GM12878 (cell line): ENCODE data around the gene SULT6B1. TPM values are rescaled to one million over a fixed set of nuclear protein-coding genes. Genes with fewer than 3 reads are reported as not detected.

Experiments
- ATAC-seq: fragments of 200-7000 bp; cut with Tn5 transposase; 3 replicates; pipeline ENCODE4 v1.9.1; 2020; ENCODE audit warnings: mild to moderate bottlenecking, moderate library complexity
- BruUV-seq: library from RNA; stranded (reverse); fragments of 400-500 nt; replicated peaks from 2 replicates; lab custom pipeline; 2021; lab: Mats Ljungman, UMichigan
- CTCF ChIA-PET: fragments of 300-600 bp; sonication (Branson Sonifier 250); formaldehyde crosslinking; extraction: SDS; loops from one replicate; lab custom pipeline; 2021; ENCODE audit warnings: inconsistent platforms; lab: Yijun Ruan, JAX
- POLR2A ChIA-PET: fragments of 350-600 bp; formaldehyde crosslinking; extraction: SDS; loops from one replicate; lab custom pipeline; 2021; ENCODE audit warnings: inconsistent platforms; lab: Charles Lee
- RAD21 ChIA-PET: fragments of 300-600 bp; sonication (Branson Sonifier 250); formaldehyde crosslinking; loops from one replicate; lab custom pipeline; 2023; ENCODE audit warnings: antibody characterized with exemption; ENCODE audit not compliant: unreplicated experiment; lab: Charles Lee
- SMC1A ChIA-PET: fragments of 300-600 bp; sonication (Branson Sonifier 250); formaldehyde crosslinking; loops from one replicate; lab custom pipeline; 2023; ENCODE audit not compliant: unreplicated experiment, uncharacterized antibody; lab: Charles Lee
- DNase-seq: peaks from one replicate; pipeline ENCODE4 v3.0.0-alpha.2; 2011; ENCODE audit warnings: low read depth, low spot score
- FAIRE-seq: peaks from 3 replicates; lab custom pipeline; 2011; peaks lifted over from hg19 to GRCh38; lab: Jason Lieb, UNC
- H2AFZ ChIP-seq: 2 replicates; pipeline ENCODE4 v1.6.0; 2011; ENCODE audit warnings: low read depth, low read length, control low read depth; ENCODE audit not compliant: control insufficient read depth
- H3K27ac ChIP-seq: 2 replicates; pipeline ENCODE4 v1.5.1; 2011; ENCODE audit warnings: control low read depth; ENCODE audit not compliant: control insufficient read depth, insufficient read depth
- H3K27me3 ChIP-seq, 2 experiments: replicated peaks in 1 of 2; 2 replicates each; pipeline versions ENCODE4 v1.6.0 to v1.6.1; 2011; ENCODE audit warnings: low read length in 1 of 2; ENCODE audit not compliant: control insufficient read depth in 2 of 2, insufficient read depth in 2 of 2
- H3K36me3 ChIP-seq, 2 experiments: 2 replicates each; pipeline ENCODE4 v1.5.1; 2011; ENCODE audit warnings: low read length in 1 of 2; ENCODE audit not compliant: control insufficient read depth in 2 of 2, insufficient read depth in 2 of 2
- H3K4me1 ChIP-seq: 2 replicates; pipeline ENCODE4 v1.6.1; 2011; ENCODE audit warnings: mild to moderate bottlenecking, low read length, moderate library complexity, mixed read lengths; ENCODE audit not compliant: control insufficient read depth, insufficient read depth
- H3K4me2 ChIP-seq: 2 replicates; pipeline ENCODE4 v1.6.0; 2011; ENCODE audit warnings: control low read depth; ENCODE audit not compliant: control insufficient read depth, insufficient read depth
- H3K4me3 ChIP-seq: fragments of 200-600 bp; sonication (generic); 2 replicates; pipeline ENCODE4 v1.5.1; 2016
- H3K79me2 ChIP-seq: 2 replicates; pipeline ENCODE4 v1.6.0; 2011; ENCODE audit warnings: low read length; ENCODE audit not compliant: control insufficient read depth, insufficient read depth
- H3K9ac ChIP-seq: 2 replicates; pipeline ENCODE4 v1.8.0; 2011; ENCODE audit warnings: low read length, control low read depth, mixed read lengths; ENCODE audit not compliant: control insufficient read depth, insufficient read depth
- H3K9me3 ChIP-seq: replicated peaks from 3 replicates; pipeline ENCODE4 v1.5.1; 2011; ENCODE audit warnings: mild to moderate bottlenecking, low read length; ENCODE audit not compliant: control insufficient read depth, insufficient read depth
- H4K20me1 ChIP-seq: 2 replicates; pipeline ENCODE4 v1.6.0; 2011; ENCODE audit not compliant: control insufficient read depth, insufficient read depth
- BRCA1 ChIP-seq: IDR thresholded peaks from 2 replicates; pipeline ENCODE4 v1.6.1; 2011; ENCODE audit warnings: low read depth, low read length, improper control_type of control experiment
- CHD2 ChIP-seq: IDR thresholded peaks from 2 replicates; pipeline ENCODE4 v1.6.1; 2011; ENCODE audit warnings: low read depth, low read length, improper control_type of control experiment, borderline replicate concordance
- CREM ChIP-seq: IDR thresholded peaks from 2 replicates; pipeline ENCODE4 v1.6.1; 2014; ENCODE audit warnings: antibody characterized with exemption, low read depth
- FOXK2 ChIP-seq: fragments of 450-650 bp; IDR thresholded peaks from 2 replicates; pipeline ENCODE4 v1.6.1; 2017; ENCODE audit warnings: mild to moderate bottlenecking, moderate library complexity
- KAT2A ChIP-seq: conservative IDR thresholded peaks from 2 replicates; pipeline ENCODE4 v1.6.1; 2011; ENCODE audit warnings: low read depth, low read length; ENCODE audit not compliant: control insufficient read depth
- NBN ChIP-seq: fragments of 450-650 bp; IDR thresholded peaks from 2 replicates; pipeline ENCODE4 v1.6.1; 2016
- NFIC ChIP-seq: IDR thresholded peaks from 2 replicates; pipeline ENCODE4 v1.6.1; 2012; ENCODE audit warnings: low read depth, mild to moderate bottlenecking, inconsistent platforms, low read length, moderate library complexity
- RB1 ChIP-seq: fragments of 450-650 bp; formaldehyde crosslinking; IDR thresholded peaks from 2 replicates; pipeline ENCODE4 v1.6.1; 2017; ENCODE audit warnings: mild to moderate bottlenecking, borderline replicate concordance
- TAF1 ChIP-seq: IDR thresholded peaks from 2 replicates; pipeline ENCODE4 v1.6.1; 2011; ENCODE audit warnings: mild to moderate bottlenecking, low read depth, low read length, borderline replicate concordance
- TARDBP ChIP-seq: IDR thresholded peaks from 2 replicates; pipeline ENCODE4 v1.6.1; 2016; ENCODE audit warnings: borderline replicate concordance
- YBX1 ChIP-seq: fragments of 450-650 bp; IDR thresholded peaks from 2 replicates; pipeline ENCODE4 v1.6.1; 2016; ENCODE audit warnings: antibody characterized with exemption
- ZNF274 ChIP-seq: IDR thresholded peaks from one replicate; pipeline ENCODE4 v1.8.0; 2011; ENCODE audit not compliant: insufficient read length, insufficient read depth
- WGBS: methylation state at CpG from one replicate; pipeline ENCODE4 v1.1.6; 2016; ENCODE audit warnings: low lambda C conversion rate; ENCODE audit not compliant: insufficient replicate concordance, insufficient coverage; ENCODE audit errors: missing lambda C conversion rate; 5-methylcytosine and 5-hydroxymethylcytosine counted together
- in situ Hi-C: fragments of 300-500 bp; cut with MboI; formaldehyde crosslinking; loops from 9 replicates; pipeline ENCODE4 v1.14.3; 2018; ENCODE audit warnings: mixed read lengths
- intact Hi-C: fragments of 100-400 bp; cut with micrococcal nuclease; formaldehyde crosslinking; loops from one replicate; pipeline ENCODE4 v1.14.2; 2022; ENCODE audit not compliant: unreplicated experiment
- polyA plus RNA-seq, 11 experiments: library from polyadenylated mRNA; depleted of rRNA in 4 of 11; unstranded in 6 of 11; stranded (reverse) in 5 of 11; fragments of >200 nt; fragmentation: Nextera tagmentation in 4 of 11; fragmentation: Illumina TruSeq in 1 of 11; extraction: Ambion mirVana in 4 of 11; extraction: Trizol in 1 of 11; gene quantifications; 1 replicate in 1 of 11; 2 replicates in 10 of 11; pipeline versions ENCODE4 v1.2.1 to v1.2.3, GENCODE V29; 2011 to 2016; ENCODE audit warnings: inconsistent platforms in 2 of 11, missing spikeins in 2 of 11, low read depth in 1 of 11
- total RNA-seq, 4 experiments: library from RNA; depleted of rRNA in 3 of 4; stranded (reverse); fragments of >200 nt in 3 of 4; fragmentation: Illumina TruSeq in 1 of 4; extraction: Trizol in 1 of 4; gene quantifications; 2 replicates each; pipeline versions ENCODE4 v1.2.1 to v1.2.3, GENCODE V29; 2013 to 2021
- TF ChIP-seq, protein P1 (sequence below): fragments of 450-650 bp; IDR thresholded peaks from 2 replicates; pipeline ENCODE4 v1.6.1; 2017; ENCODE audit warnings: antibody characterized with exemption, mild to moderate bottlenecking, moderate library complexity
- TF ChIP-seq, protein P2 (sequence below): fragments of 450-650 bp; IDR thresholded peaks from 2 replicates; pipeline ENCODE4 v1.6.1; 2017; ENCODE audit warnings: low read depth, mild to moderate bottlenecking, moderate library complexity
- TF ChIP-seq, protein P3 (sequence below): fragments of 450-650 bp; IDR thresholded peaks from 2 replicates; pipeline ENCODE4 v1.6.1; 2016; ENCODE audit warnings: mild to moderate bottlenecking

Gene SULT6B1
- total and polyA plus RNA-seq, 10 of the 15 experiments (the other 5 are each of a cell fraction or from before 2014, with no cell fraction given), result not detected

DNA sequence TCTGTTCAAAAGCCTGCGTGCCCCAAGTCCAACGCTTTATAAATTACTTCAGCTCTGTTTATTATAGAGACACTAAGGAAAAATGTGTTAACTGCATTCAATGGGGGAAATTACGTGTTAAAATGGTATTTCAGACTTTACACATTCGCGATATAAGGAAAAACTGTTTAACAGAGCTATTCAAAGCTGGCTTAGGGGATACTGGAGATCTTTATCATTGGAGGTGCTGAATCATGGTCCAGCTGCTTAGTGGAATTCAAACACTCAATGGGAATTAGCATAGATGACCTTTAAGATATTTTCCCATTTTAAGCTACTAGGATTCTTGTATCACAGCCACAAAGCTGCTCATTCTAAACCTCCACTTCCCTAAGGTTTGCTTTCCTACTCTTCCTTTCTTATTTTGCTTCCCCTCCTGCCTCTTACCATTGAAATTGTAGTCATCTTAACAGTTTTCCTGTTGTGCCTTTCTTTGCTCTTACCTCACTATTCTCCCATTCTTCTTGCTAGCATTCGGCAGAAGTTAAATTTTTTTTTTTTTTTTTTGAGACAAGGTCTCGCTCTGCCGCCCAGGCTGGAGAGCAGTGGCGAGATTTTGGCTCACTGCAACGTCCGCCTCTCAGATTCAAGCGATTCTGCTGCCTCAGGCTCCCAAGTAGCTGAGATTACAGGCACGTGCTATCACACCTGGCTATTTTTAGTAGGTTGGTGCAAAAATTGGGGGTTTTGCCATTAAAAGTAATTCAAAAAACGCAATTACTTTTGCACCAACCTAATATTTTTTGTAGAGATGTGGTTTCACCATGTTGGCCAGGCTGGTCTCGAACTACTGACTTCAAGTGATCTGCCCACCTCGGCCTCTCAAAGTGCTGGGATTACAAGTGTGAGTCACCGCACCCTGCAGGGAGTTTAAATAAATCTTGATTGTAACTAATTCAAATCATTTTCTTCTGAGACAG is 6.5 kb downstream of the SULT6B1 start (continued):
- TF ChIP-seq YBX1 (no peak), TAF1 (no peak)

DNA sequence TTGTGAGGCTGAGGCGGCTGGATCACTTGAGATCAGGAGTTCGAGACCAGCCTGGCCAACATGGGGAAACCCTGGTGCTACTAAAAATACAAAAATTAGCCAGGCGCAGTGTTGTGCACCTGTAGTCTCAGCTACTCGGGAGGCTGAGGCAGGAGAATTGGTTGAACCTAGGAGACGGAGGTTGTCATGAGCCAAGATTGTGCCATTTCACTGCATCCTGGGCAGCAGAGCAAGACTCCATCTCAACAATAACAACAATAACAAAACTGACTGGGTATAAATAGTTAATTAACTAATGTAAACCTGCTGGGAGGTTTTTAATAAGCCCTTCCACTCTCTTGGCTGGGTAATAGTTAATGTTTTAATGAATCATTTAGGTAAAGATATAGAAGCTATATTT is 7.8 kb downstream of the SULT6B1 start:
- H4K20me1 ChIP-seq, result no peaks in the 10 kb centered on the region
- RAD21 ChIA-PET, result no interaction called here
- in situ Hi-C loops (no loop called here), intact Hi-C loops (no loop called here)
- H3K36me3 ChIP-seq, result no peaks in the 10 kb centered on the region
- no TSS peak for BruUV-seq
- no peak overlapping the region for H3K9ac ChIP-seq
- 76% methylated on average over 5 of the region's 5 CpGs for WGBS
- H2AFZ ChIP-seq, result no peak overlapping the region
- ATAC-seq (no peak), FAIRE-seq (no peak), DNase-seq (no peak)
- POLR2A ChIA-PET, result no interaction called here
- no peaks in the 10 kb centered on the region for H3K79me2 ChIP-seq
- H3K27me3 ChIP-seq, result no peaks in the 10 kb centered on the region
- H3K4me1 ChIP-seq, result no peaks in the 10 kb centered on the region; the same call in 1 of the 2 replicates
- H3K9me3 ChIP-seq, result no peaks in the 10 kb centered on the region
- CTCF ChIA-PET, result interaction anchor here (0.8 to 3.8 kb wide), 3 partner anchors 12 to 84 kb away, joined by 3 to 23 read pairs (median 3); no protein-coding TSS in a partner anchor
- no peak overlapping the region for H3K4me3 ChIP-seq
- SMC1A ChIA-PET, result interaction anchor here (0.6 to 1.5 kb wide), 2 partner anchors 17 to 23 kb away, joined by 3 to 4 read pairs; no protein-coding TSS in a partner anchor
- no peak overlapping the region for H3K4me2 ChIP-seq
- TF ChIP-seq NBN (no peak), ZNF274 (no peak), RB1 (no peak), FOXK2 (no peak), KAT2A (no peak), TARDBP (no peak), CHD2 (no peak), NFIC (no peak), BRCA1 (no peak), CREM (no peak)
- TF ChIP-seq, protein P1, sequence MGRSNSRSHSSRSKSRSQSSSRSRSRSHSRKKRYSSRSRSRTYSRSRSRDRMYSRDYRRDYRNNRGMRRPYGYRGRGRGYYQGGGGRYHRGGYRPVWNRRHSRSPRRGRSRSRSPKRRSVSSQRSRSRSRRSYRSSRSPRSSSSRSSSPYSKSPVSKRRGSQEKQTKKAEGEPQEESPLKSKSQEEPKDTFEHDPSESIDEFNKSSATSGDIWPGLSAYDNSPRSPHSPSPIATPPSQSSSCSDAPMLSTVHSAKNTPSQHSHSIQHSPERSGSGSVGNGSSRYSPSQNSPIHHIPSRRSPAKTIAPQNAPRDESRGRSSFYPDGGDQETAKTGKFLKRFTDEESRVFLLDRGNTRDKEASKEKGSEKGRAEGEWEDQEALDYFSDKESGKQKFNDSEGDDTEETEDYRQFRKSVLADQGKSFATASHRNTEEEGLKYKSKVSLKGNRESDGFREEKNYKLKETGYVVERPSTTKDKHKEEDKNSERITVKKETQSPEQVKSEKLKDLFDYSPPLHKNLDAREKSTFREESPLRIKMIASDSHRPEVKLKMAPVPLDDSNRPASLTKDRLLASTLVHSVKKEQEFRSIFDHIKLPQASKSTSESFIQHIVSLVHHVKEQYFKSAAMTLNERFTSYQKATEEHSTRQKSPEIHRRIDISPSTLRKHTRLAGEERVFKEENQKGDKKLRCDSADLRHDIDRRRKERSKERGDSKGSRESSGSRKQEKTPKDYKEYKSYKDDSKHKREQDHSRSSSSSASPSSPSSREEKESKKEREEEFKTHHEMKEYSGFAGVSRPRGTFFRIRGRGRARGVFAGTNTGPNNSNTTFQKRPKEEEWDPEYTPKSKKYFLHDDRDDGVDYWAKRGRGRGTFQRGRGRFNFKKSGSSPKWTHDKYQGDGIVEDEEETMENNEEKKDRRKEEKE, result no peak
- TF ChIP-seq, protein P2, sequence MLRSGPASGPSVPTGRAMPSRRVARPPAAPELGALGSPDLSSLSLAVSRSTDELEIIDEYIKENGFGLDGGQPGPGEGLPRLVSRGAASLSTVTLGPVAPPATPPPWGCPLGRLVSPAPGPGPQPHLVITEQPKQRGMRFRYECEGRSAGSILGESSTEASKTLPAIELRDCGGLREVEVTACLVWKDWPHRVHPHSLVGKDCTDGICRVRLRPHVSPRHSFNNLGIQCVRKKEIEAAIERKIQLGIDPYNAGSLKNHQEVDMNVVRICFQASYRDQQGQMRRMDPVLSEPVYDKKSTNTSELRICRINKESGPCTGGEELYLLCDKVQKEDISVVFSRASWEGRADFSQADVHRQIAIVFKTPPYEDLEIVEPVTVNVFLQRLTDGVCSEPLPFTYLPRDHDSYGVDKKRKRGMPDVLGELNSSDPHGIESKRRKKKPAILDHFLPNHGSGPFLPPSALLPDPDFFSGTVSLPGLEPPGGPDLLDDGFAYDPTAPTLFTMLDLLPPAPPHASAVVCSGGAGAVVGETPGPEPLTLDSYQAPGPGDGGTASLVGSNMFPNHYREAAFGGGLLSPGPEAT, result no peak
- TF ChIP-seq, protein P3, sequence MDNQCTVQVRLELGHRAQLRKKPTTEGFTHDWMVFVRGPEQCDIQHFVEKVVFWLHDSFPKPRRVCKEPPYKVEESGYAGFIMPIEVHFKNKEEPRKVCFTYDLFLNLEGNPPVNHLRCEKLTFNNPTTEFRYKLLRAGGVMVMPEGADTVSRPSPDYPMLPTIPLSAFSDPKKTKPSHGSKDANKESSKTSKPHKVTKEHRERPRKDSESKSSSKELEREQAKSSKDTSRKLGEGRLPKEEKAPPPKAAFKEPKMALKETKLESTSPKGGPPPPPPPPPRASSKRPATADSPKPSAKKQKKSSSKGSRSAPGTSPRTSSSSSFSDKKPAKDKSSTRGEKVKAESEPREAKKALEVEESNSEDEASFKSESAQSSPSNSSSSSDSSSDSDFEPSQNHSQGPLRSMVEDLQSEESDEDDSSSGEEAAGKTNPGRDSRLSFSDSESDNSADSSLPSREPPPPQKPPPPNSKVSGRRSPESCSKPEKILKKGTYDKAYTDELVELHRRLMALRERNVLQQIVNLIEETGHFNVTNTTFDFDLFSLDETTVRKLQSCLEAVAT, result no peak
- no peak overlapping the region for H3K27ac ChIP-seq
